ENCODE results near the gene AURKA.

Gene AURKA

GRCh38 chr20:56424931-56425330 is 32.9 kb upstream of the AURKA start:
- DNase-seq: no peak
- 0 out of 2 replicates have a peak, but pooled peaks cover 4% of the 10 kb centered on the region for H3K27me3 ChIP-seq
- TF ChIP-seq, protein P1, sequence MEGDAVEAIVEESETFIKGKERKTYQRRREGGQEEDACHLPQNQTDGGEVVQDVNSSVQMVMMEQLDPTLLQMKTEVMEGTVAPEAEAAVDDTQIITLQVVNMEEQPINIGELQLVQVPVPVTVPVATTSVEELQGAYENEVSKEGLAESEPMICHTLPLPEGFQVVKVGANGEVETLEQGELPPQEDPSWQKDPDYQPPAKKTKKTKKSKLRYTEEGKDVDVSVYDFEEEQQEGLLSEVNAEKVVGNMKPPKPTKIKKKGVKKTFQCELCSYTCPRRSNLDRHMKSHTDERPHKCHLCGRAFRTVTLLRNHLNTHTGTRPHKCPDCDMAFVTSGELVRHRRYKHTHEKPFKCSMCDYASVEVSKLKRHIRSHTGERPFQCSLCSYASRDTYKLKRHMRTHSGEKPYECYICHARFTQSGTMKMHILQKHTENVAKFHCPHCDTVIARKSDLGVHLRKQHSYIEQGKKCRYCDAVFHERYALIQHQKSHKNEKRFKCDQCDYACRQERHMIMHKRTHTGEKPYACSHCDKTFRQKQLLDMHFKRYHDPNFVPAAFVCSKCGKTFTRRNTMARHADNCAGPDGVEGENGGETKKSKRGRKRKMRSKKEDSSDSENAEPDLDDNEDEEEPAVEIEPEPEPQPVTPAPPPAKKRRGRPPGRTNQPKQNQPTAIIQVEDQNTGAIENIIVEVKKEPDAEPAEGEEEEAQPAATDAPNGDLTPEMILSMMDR (IDR thresholded peaks at IDR 0.05; ENCODE audit: low read depth, low read length): no peak
- no peak overlapping the region for H3K4me3 ChIP-seq (ENCODE audit: low read depth, low read length)
- no peaks in the 10 kb centered on the region for H3K36me3 ChIP-seq
- H3K4me1 ChIP-seq: no peaks in the 10 kb centered on the region
- H3K9me3 ChIP-seq: no peaks in the 10 kb centered on the region; the same call in 1 of the 2 replicates

GRCh38 chr20:56423886-56424285 is 31.9 kb upstream of the AURKA start:
- no peaks in the 10 kb centered on the region for H3K4me1 ChIP-seq
- DNase-seq: no peak
- H3K9me3 ChIP-seq: no peaks in the 10 kb centered on the region
- H3K4me3 ChIP-seq (ENCODE audit: low read depth, low read length): no peak overlapping the region
- TF ChIP-seq, protein P1 (IDR thresholded peaks at IDR 0.05; ENCODE audit: low read depth, low read length): no peak
- no peaks in the 10 kb centered on the region for H3K36me3 ChIP-seq
- H3K27me3 ChIP-seq: 0 out of 2 replicates have a peak, but pooled peaks cover 4% of the 10 kb centered on the region

GRCh38 chr20:56423211-56423610 is 31.2 kb upstream of the AURKA start:
- DNase-seq: no peak

GRCh38 chr20:56422824-56423189 is 30.8 kb upstream of the AURKA start:
- H3K4me1 ChIP-seq: no peaks in the 10 kb centered on the region
- 0 out of 2 replicates have a peak, but pooled peaks cover 3% of the 10 kb centered on the region for H3K27me3 ChIP-seq
- no peak for DNase-seq
- no peaks in the 10 kb centered on the region for H3K9me3 ChIP-seq
- H3K4me3 ChIP-seq (ENCODE audit: low read depth, low read length): no peak overlapping the region
- no peaks in the 10 kb centered on the region for H3K36me3 ChIP-seq
- TF ChIP-seq, protein P1 (IDR thresholded peaks at IDR 0.05; ENCODE audit: low read depth, low read length): no peak

More at GRCh38 chr20:56423211-56423610, 31.2 kb upstream of the AURKA start:
- H3K4me3 ChIP-seq (ENCODE audit: low read depth, low read length): no peak overlapping the region
- no peaks in the 10 kb centered on the region for H3K4me1 ChIP-seq
- H3K9me3 ChIP-seq: no peaks in the 10 kb centered on the region
- TF ChIP-seq, protein P1 (IDR thresholded peaks at IDR 0.05; ENCODE audit: low read depth, low read length): no peak
- H3K36me3 ChIP-seq: no peaks in the 10 kb centered on the region
- H3K27me3 ChIP-seq: 0 out of 2 replicates have a peak, but pooled peaks cover 4% of the 10 kb centered on the region

DNA sequence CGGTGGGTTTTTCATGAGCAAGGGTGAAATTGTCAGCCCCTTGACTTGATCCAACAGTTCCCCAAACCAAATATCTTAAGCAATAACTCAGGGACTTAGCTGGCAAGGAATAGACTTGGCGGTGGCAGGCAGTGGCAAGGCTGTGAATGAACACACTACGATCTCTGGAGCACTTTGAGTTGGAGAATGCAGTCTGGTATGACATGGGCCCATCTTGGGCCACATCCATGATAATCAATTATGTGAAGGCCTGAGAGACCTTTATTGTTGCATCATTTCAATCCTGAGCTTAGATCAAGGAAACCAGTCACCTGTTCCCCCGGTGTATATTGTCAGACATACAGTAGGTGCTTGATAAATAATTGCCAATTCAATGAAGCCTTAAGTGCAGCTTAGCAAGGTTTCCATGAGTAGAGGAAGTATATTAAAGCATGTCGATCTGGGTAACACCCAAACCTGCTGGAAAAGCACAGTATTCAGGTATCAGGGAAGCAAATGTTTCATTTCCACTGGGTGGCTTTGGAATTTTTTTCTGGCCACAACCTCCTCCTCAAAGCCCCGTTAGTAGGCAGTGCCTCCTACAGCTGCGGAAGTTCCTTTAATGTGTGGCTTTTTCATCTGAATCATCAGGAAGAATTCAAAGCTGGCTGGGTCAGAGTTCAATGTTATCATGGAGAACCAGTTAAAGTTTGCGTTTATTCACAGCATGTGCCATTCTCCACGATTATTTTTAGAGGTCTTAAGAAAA is 30.2 kb upstream of the AURKA start:
- Histone ChIP-seq H3K9me3 (no peaks in the 10 kb centered on the region), H3K27me3 (no peaks in the 10 kb centered on the region), H3K4me3 (ENCODE audit: low read depth, low read length) (no peak overlapping the region), H3K4me1 (no peaks in the 10 kb centered on the region), H3K36me3 (no peaks in the 10 kb centered on the region)
- no peak for DNase-seq
- TF ChIP-seq, protein P1 (IDR thresholded peaks at IDR 0.05; ENCODE audit: low read depth, low read length): no peak

GRCh38 chr20:56420940-56421688 is 29.1 kb upstream of the AURKA start:
- TF ChIP-seq, protein P1 (IDR thresholded peaks at IDR 0.05; ENCODE audit: low read depth, low read length): no peak

More at GRCh38 chr20:56420940-56421688, 29.1 kb upstream of the AURKA start:
- Histone ChIP-seq H3K9me3 (no peaks in the 10 kb centered on the region), H3K4me1 (no peaks in the 10 kb centered on the region), H3K4me3 (ENCODE audit: low read depth, low read length) (no peak overlapping the region), H3K27me3 (no peaks in the 10 kb centered on the region), H3K36me3 (no peaks in the 10 kb centered on the region)
- no peak for DNase-seq
